Neural progenitor cell (in vitro differentiated cells): ENCODE data around the gene ALDH2.

Experiments used
- EZH2 ChIP-seq: fragments of 200-600 bp; sonication (generic); IDR thresholded peaks from 2 replicates; pipeline ENCODE4 v1.6.1; 2017; ENCODE audit warnings: antibody characterized with exemption, mild to moderate bottlenecking, moderate library complexity
- EZH2phosphoT487 ChIP-seq: fragments of 200-600 bp; sonication (generic); IDR thresholded peaks from 2 replicates; pipeline ENCODE4 v1.6.1; 2017; ENCODE audit warnings: antibody characterized with exemption
- TF ChIP-seq, protein P1 (sequence below): fragments of 200-600 bp; sonication (generic); IDR thresholded peaks from 2 replicates; pipeline ENCODE4 v1.5.1; 2017; ENCODE audit warnings: antibody characterized with exemption, mild to moderate bottlenecking

DNA sequence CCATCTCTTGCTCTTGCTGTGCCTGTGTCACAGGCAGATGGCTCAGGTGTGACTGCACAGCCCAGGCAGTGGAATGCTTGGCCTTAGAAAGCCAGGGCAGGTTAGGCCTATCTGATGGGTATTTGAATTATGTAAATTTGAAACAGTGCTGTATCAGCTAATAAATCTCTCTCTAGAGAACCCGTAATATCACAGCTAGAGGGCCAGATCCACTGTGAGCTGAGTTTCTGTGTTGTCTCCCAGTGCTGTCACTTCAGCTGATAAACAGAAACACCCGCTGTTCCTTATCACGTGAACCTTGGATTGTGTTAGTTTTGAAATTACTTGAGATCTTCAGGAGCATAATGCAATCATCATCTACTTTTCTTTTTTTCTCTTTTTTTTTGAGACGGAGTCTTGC, 21.5 kb upstream of the ALDH2 start:
- TF ChIP-seq, protein P1, sequence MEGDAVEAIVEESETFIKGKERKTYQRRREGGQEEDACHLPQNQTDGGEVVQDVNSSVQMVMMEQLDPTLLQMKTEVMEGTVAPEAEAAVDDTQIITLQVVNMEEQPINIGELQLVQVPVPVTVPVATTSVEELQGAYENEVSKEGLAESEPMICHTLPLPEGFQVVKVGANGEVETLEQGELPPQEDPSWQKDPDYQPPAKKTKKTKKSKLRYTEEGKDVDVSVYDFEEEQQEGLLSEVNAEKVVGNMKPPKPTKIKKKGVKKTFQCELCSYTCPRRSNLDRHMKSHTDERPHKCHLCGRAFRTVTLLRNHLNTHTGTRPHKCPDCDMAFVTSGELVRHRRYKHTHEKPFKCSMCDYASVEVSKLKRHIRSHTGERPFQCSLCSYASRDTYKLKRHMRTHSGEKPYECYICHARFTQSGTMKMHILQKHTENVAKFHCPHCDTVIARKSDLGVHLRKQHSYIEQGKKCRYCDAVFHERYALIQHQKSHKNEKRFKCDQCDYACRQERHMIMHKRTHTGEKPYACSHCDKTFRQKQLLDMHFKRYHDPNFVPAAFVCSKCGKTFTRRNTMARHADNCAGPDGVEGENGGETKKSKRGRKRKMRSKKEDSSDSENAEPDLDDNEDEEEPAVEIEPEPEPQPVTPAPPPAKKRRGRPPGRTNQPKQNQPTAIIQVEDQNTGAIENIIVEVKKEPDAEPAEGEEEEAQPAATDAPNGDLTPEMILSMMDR: no peak
- no peak for TF ChIP-seq EZH2
- no peak for TF ChIP-seq EZH2phosphoT487
